ENCODE measurements around the gene ARMC2.

Gene ARMC2

GRCh38 chr6:108895571-108895970 is 47.3 kb downstream of the ARMC2 start:
- no peaks in the 10 kb centered on the region for H3K36me3 ChIP-seq (ENCODE audit: low read length)
- no peak overlapping the region for H2AFZ ChIP-seq (ENCODE audit: low read depth, low read length, severe bottlenecking)
- H3K4me2 ChIP-seq (ENCODE audit: low read depth, low read length, poor library complexity, severe bottlenecking): no peak overlapping the region
- no peak overlapping the region for H3K4me3 ChIP-seq (ENCODE audit: insufficient read depth, low read length, poor library complexity, severe bottlenecking)
- no peaks in the 10 kb centered on the region for H3K9me2 ChIP-seq (replicated peaks; ENCODE audit: insufficient read depth, low read length)
- no peak overlapping the region for H3K27ac ChIP-seq (ENCODE audit: low read depth, low read length)
- no peaks in the 10 kb centered on the region for H3F3A ChIP-seq (ENCODE audit: insufficient read depth)
- H3K9ac ChIP-seq (ENCODE audit: low read length): no peak overlapping the region
- no peaks in the 10 kb centered on the region for H3K79me2 ChIP-seq (ENCODE audit: insufficient read depth, low read length)
- TF ChIP-seq EZH2phosphoT487 (conservative IDR thresholded peaks at IDR 0.05; ENCODE audit: low read length): no peak
- TF ChIP-seq CTCF (IDR thresholded peaks at IDR 0.05; ENCODE audit: insufficient read depth, low read length, poor library complexity, severe bottlenecking): no peak
- no peaks in the 10 kb centered on the region for H3K9me3 ChIP-seq (ENCODE audit: insufficient read depth, low read length)
- no peaks in the 10 kb centered on the region for H3K27me3 ChIP-seq (ENCODE audit: low read length)
- no peaks in the 10 kb centered on the region for H4K20me1 ChIP-seq (ENCODE audit: low read depth, low read length)

- Histone ChIP-seq H3K79me2 (ENCODE audit: insufficient read depth, low read length) (no peaks in the 10 kb centered on the region), H3K9me2 (replicated peaks; ENCODE audit: insufficient read depth, low read length) (no peaks in the 10 kb centered on the region), H3K9ac (ENCODE audit: low read length) (no peak overlapping the region), H3K27ac (ENCODE audit: low read depth, low read length) (no peak overlapping the region), H3K4me2 (ENCODE audit: low read depth, low read length, poor library complexity, severe bottlenecking) (no peak overlapping the region), H2AFZ (ENCODE audit: low read depth, low read length, severe bottlenecking) (no peak overlapping the region), H3K36me3 (ENCODE audit: low read length) (no peaks in the 10 kb centered on the region), H4K20me1 (ENCODE audit: low read depth, low read length) (no peaks in the 10 kb centered on the region), H3K9me3 (ENCODE audit: insufficient read depth, low read length) (no peaks in the 10 kb centered on the region), H3F3A (ENCODE audit: insufficient read depth) (no peaks in the 10 kb centered on the region), H3K4me3 (ENCODE audit: insufficient read depth, low read length, poor library complexity, severe bottlenecking) (no peak overlapping the region), H3K27me3 (ENCODE audit: low read length) (no peaks in the 10 kb centered on the region)
- TF ChIP-seq CTCF (IDR thresholded peaks at IDR 0.05; ENCODE audit: insufficient read depth, low read length, poor library complexity, severe bottlenecking) (no peak), EZH2phosphoT487 (conservative IDR thresholded peaks at IDR 0.05; ENCODE audit: low read length) (no peak)
Measured at GRCh38 chr6:108896111-108896661, 48.0 kb downstream of the ARMC2 start.

- Histone ChIP-seq H3K4me3 (ENCODE audit: insufficient read depth, low read length, poor library complexity, severe bottlenecking) (no peak overlapping the region), H3K9ac (ENCODE audit: low read length) (no peak overlapping the region), H3K79me2 (ENCODE audit: insufficient read depth, low read length) (no peaks in the 10 kb centered on the region), H2AFZ (ENCODE audit: low read depth, low read length, severe bottlenecking) (no peak overlapping the region), H3K4me2 (ENCODE audit: low read depth, low read length, poor library complexity, severe bottlenecking) (no peak overlapping the region), H3K27ac (ENCODE audit: low read depth, low read length) (no peak overlapping the region), H3K36me3 (ENCODE audit: low read length) (no peaks in the 10 kb centered on the region), H4K20me1 (ENCODE audit: low read depth, low read length) (no peaks in the 10 kb centered on the region), H3K9me3 (ENCODE audit: insufficient read depth, low read length) (no peaks in the 10 kb centered on the region), H3K27me3 (ENCODE audit: low read length) (no peaks in the 10 kb centered on the region), H3K9me2 (replicated peaks; ENCODE audit: insufficient read depth, low read length) (no peaks in the 10 kb centered on the region), H3F3A (ENCODE audit: insufficient read depth) (no peaks in the 10 kb centered on the region)
- TF ChIP-seq CTCF (IDR thresholded peaks at IDR 0.05; ENCODE audit: insufficient read depth, low read length, poor library complexity, severe bottlenecking): no peak
- no peak for TF ChIP-seq EZH2phosphoT487 (conservative IDR thresholded peaks at IDR 0.05; ENCODE audit: low read length)
Measured at GRCh38 chr6:108897371-108897770, 49.1 kb downstream of the ARMC2 start.
